ENCODE results near the gene MLXIP.

DNA sequence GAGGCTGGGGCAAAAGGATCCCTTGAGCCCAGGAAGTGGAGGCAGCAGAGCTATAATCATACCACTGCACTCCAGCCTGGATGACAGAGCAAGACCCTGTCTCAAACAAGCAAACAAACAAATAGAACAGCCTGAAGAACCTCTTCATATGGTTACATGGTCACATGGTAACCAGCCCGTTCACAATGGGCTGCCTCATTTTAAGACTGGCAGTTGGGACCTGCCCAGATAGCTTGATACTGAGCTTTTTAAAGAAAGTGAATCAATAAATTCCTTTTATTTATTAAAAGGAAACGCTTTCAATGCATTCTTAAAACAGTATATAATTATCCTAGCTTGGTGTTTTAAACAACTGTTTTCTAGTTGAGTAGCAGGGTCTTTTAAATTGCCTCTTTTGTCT, 10.5 kb downstream of the MLXIP start:
- TF ChIP-seq, protein P1, sequence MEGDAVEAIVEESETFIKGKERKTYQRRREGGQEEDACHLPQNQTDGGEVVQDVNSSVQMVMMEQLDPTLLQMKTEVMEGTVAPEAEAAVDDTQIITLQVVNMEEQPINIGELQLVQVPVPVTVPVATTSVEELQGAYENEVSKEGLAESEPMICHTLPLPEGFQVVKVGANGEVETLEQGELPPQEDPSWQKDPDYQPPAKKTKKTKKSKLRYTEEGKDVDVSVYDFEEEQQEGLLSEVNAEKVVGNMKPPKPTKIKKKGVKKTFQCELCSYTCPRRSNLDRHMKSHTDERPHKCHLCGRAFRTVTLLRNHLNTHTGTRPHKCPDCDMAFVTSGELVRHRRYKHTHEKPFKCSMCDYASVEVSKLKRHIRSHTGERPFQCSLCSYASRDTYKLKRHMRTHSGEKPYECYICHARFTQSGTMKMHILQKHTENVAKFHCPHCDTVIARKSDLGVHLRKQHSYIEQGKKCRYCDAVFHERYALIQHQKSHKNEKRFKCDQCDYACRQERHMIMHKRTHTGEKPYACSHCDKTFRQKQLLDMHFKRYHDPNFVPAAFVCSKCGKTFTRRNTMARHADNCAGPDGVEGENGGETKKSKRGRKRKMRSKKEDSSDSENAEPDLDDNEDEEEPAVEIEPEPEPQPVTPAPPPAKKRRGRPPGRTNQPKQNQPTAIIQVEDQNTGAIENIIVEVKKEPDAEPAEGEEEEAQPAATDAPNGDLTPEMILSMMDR (IDR thresholded peaks at IDR 0.05): no peak
- no peak for TF ChIP-seq POLR2A (IDR thresholded peaks at IDR 0.05)
